Natural killer cell (primary cell): ENCODE results near the gene PDE4D. TPM values are rescaled to one million over a fixed set of nuclear protein-coding genes. Genes with fewer than 3 reads are reported as not detected.
"Not testable (repeated sequence)": the region's sequence is repeated elsewhere in the genome, so short reads cannot be mapped to it uniquely, and the experiment has no call there.

ENCODE experiments used
- ATAC-seq, 3 donors: fragments of 150-1000 bp in 2 of 3; fragments of 200-7000 bp in 1 of 3; cut with Tn5 transposase; 1 replicate in 1 of 3; 2 replicates in 2 of 3; pipeline ENCODE4 v1.10.0; 2021; ENCODE audit warnings: mild to moderate bottlenecking in 2 of 3, moderate library complexity in 2 of 3
- DNase-seq, 2 donors: peaks; one replicate each; pipeline versions ENCODE4 v3.0.0 to v3.0.0-alpha.2; 2013 to 2021; ENCODE audit warnings: mixed read lengths in 1 of 2
- H3K27ac ChIP-seq: one replicate; pipeline ENCODE4 v1.5.1; 2013; ENCODE audit warnings: mild to moderate bottlenecking, low read length
- H3K27me3 ChIP-seq: one replicate; pipeline ENCODE4 v1.6.1; 2013; ENCODE audit warnings: low read length; ENCODE audit not compliant: control insufficient read depth, insufficient read depth
- H3K36me3 ChIP-seq: one replicate; pipeline ENCODE4 v1.6.1; 2013; ENCODE audit warnings: low read length; ENCODE audit not compliant: control insufficient read depth, insufficient read depth
- H3K4me1 ChIP-seq: one replicate; pipeline ENCODE4 v1.6.1; 2013; ENCODE audit warnings: low read length; ENCODE audit not compliant: control insufficient read depth, insufficient read depth
- H3K4me3 ChIP-seq: one replicate; pipeline ENCODE4 v1.5.1; 2013; ENCODE audit warnings: low read length
- H3K9me3 ChIP-seq: one replicate; pipeline ENCODE4 v1.6.1; 2013; ENCODE audit warnings: low read length; ENCODE audit not compliant: control insufficient read depth, insufficient read depth
- H3K27ac Mint-ChIP-seq, 2 donors: one replicate each; pipeline ENCODE4 v1.8.0; 2022; ENCODE audit warnings: mild to moderate bottlenecking in 2 of 2, mixed read lengths in 2 of 2, moderate library complexity in 1 of 2
- H3K27me3 Mint-ChIP-seq, 2 donors: one replicate each; pipeline ENCODE4 v1.8.0; 2022; ENCODE audit warnings: low read depth in 2 of 2, mixed read lengths in 2 of 2
- H3K36me3 Mint-ChIP-seq: one replicate; pipeline ENCODE4 v1.8.0; 2022; ENCODE audit warnings: mixed read lengths
- H3K4me1 Mint-ChIP-seq, 2 donors: one replicate each; pipeline ENCODE4 v1.8.0; 2022; ENCODE audit warnings: mixed read lengths in 2 of 2
- H3K4me3 Mint-ChIP-seq: one replicate; pipeline ENCODE4 v1.8.0; 2022; ENCODE audit warnings: mild to moderate bottlenecking, moderate library complexity, mixed read lengths
- H3K9me3 Mint-ChIP-seq, 2 donors: one replicate each; pipeline ENCODE4 v1.8.0; 2022; ENCODE audit warnings: mixed read lengths in 2 of 2
- CTCF ChIP-seq: fragments of 200-600 bp; IDR thresholded peaks from one replicate; pipeline ENCODE4 v1.8.0; 2022; ENCODE audit warnings: antibody characterized with exemption
- WGBS: methylation state at CpG from one replicate; pipeline ENCODE4 v1.1.7; 2013; ENCODE audit warnings: missing lambda C conversion rate; ENCODE audit not compliant: insufficient coverage; 5-methylcytosine and 5-hydroxymethylcytosine counted together
- intact Hi-C: fragments of 100-400 bp; cut with micrococcal nuclease; formaldehyde crosslinking; loops from one replicate; pipeline ENCODE4 v1.14.2; 2022
- total RNA-seq, 4 donors: library from RNA; stranded (reverse); fragments of 120-200 nt in 1 of 4; gene quantifications; one replicate each; pipeline versions ENCODE4 v1.2.3 to v1.2.4, GENCODE V29; 2013 to 2022

The PDE4D gene
- total RNA-seq, 3 donors from 2014 or later (not counting 1 experiment from before 2014, with no cell fraction given): 109 to 170 (median 116) TPM

DNA sequence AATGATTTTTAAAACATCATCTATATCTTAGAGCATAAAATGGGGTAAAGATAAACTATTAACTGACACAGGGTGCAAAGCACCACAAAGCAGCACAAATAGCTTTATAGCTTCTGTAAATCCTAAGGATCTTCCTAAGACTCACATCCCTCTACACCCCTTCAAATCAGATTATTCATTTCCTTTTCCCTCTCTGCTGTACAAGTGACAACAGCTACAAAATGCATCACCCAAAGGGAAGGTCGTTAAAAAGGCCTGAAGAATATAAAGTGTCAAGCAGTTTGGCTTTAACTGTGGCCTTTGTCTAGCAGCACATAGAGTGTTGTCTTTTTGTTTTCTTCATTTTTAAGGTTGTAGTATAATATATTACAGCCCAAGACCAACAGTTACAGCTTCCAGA lies 422.1 kb downstream of the PDE4D start:
- Histone ChIP-seq H3K36me3 (no peaks in the 10 kb centered on the region), H3K27ac (no peak overlapping the region), H3K4me1 (no peaks in the 10 kb centered on the region), H3K9me3 (no peaks in the 10 kb centered on the region), H3K4me3 (no peak overlapping the region), H3K27me3 (no peaks in the 10 kb centered on the region)
- intact Hi-C loops: no loop called here
- TF ChIP-seq CTCF: no peak
- Mint-ChIP-seq H3K4me1 (no peaks in the 10 kb centered on the region), H3K4me3 (no peak overlapping the region), H3K27ac (no peak overlapping the region), H3K27me3 (no peaks in the 10 kb centered on the region), H3K9me3 (no peaks in the 10 kb centered on the region), H3K36me3 (no peaks in the 10 kb centered on the region)
- DNase-seq (no peak), ATAC-seq (no peak)
- 70% methylated on average over 1 of the region's 1 CpG for WGBS

DNA sequence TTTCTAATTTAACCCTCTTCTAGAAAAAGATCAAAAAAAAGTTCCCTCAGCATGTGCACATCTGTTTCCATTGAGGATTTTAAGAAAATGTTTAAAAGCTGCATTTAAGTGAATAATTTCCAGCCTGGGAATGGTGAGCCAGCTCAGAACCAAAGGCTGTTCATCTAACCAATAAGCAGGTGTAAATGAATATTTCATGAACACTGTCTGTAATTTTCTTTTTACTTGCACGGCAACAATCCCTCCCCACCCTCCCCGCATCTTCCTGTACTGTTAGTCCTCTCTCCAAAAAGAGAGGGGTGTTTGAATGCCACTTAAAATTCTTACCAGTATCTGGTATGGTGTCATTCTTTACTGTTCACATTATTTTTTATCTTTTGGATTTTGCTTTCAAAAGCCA lies 425.6 kb downstream of the PDE4D start:
- ATAC-seq: no peak
- H3K4me3 Mint-ChIP-seq: no peak overlapping the region
- no peak overlapping the region for H3K27ac ChIP-seq
- intact Hi-C loops: no loop called here
- H3K4me1 ChIP-seq: no peaks in the 10 kb centered on the region
- WGBS: 100% methylated on average over 1 of the region's 2 CpGs
- no peak overlapping the region for H3K4me3 ChIP-seq
- no peak for TF ChIP-seq CTCF
- H3K36me3 ChIP-seq: no peaks in the 10 kb centered on the region
- H3K27ac Mint-ChIP-seq: no peak overlapping the region
- DNase-seq: no peak
- no peaks in the 10 kb centered on the region for H3K27me3 ChIP-seq
- H3K27me3 Mint-ChIP-seq: peaks cover 0 to 4% of the 10 kb centered on the region in 2 donors
- no peaks in the 10 kb centered on the region for H3K9me3 Mint-ChIP-seq
- H3K36me3 Mint-ChIP-seq: no peaks in the 10 kb centered on the region
- no peaks in the 10 kb centered on the region for H3K9me3 ChIP-seq
- H3K4me1 Mint-ChIP-seq: no peaks in the 10 kb centered on the region

- Mint-ChIP-seq H3K4me3 (no peak overlapping the region), H3K9me3 (no peaks in the 10 kb centered on the region), H3K4me1 (no peaks in the 10 kb centered on the region), H3K36me3 (no peaks in the 10 kb centered on the region), H3K27ac (no peak overlapping the region), H3K27me3 (peaks cover 4 to 6% of the 10 kb centered on the region in 2 donors)
- ATAC-seq (no peak), DNase-seq (no peak)
- Histone ChIP-seq H3K36me3 (no peaks in the 10 kb centered on the region), H3K4me3 (no peak overlapping the region), H3K27ac (no peak overlapping the region), H3K4me1 (no peaks in the 10 kb centered on the region), H3K27me3 (no peaks in the 10 kb centered on the region), H3K9me3 (no peaks in the 10 kb centered on the region)
- intact Hi-C loops: no loop called here
- no peak for TF ChIP-seq CTCF
- WGBS: 53% methylated on average over 2 of the region's 2 CpGs
Observed at GRCh38 chr5:59466271-59466670, 427.3 kb downstream of the PDE4D start.

GRCh38 chr5:59464969-59465368 lies 428.6 kb downstream of the PDE4D start:
- H3K36me3 ChIP-seq: no peaks in the 10 kb centered on the region
- no peaks in the 10 kb centered on the region for H3K4me1 ChIP-seq
- Mint-ChIP-seq H3K27me3 (peaks cover 4 to 6% of the 10 kb centered on the region in 2 donors), H3K4me1 (no peaks in the 10 kb centered on the region), H3K9me3 (no peaks in the 10 kb centered on the region), H3K36me3 (no peaks in the 10 kb centered on the region), H3K4me3 (no peak overlapping the region), H3K27ac (no peak overlapping the region)
- TF ChIP-seq CTCF: no peak
- no peak overlapping the region for H3K4me3 ChIP-seq
- intact Hi-C loops: no loop called here
- H3K9me3 ChIP-seq: no peaks in the 10 kb centered on the region
- DNase-seq (no peak), ATAC-seq (no peak)
- H3K27ac ChIP-seq: no peak overlapping the region
- no peaks in the 10 kb centered on the region for H3K27me3 ChIP-seq
- WGBS: 83% methylated on average over 1 of the region's 3 CpGs

- H3K27ac Mint-ChIP-seq, H3K27me3 Mint-ChIP-seq, ATAC-seq, H3K9me3 ChIP-seq, H3K4me3 Mint-ChIP-seq, H3K4me1 Mint-ChIP-seq, H3K9me3 Mint-ChIP-seq, H3K27ac ChIP-seq, H3K27me3 ChIP-seq, DNase-seq, intact Hi-C loops, H3K4me3 ChIP-seq, H3K36me3 ChIP-seq, H3K4me1 ChIP-seq, H3K36me3 Mint-ChIP-seq: not testable (repeated sequence)
- 80% methylated on average over 2 of the region's 4 CpGs for WGBS
Observed at GRCh38 chr5:59463618-59464166, 429.8 kb downstream of the PDE4D start.
